ENCODE data around the gene GABARAP. TPM values are rescaled to one million over a fixed set of nuclear protein-coding genes. Genes with fewer than 3 reads are reported as not detected.

Gene GABARAP
- total RNA-seq, 2 donors from 2014 or later, result 167 to 298 TPM

GRCh38 chr17:7208027-7208571 lies 34.1 kb downstream of the GABARAP start:
- no peak for DNase-seq (ENCODE audit: low spot score in 2 of 2)
- Mint-ChIP-seq H3K36me3 (no peaks in the 10 kb centered on the region), H3K27ac (peak overlapping the region in 1 of 2 donors; percentile 23), H3K9me3 (no peaks in the 10 kb centered on the region)
- no peak for ATAC-seq

GRCh38 chr17:7207120-7208001 lies 34.9 kb downstream of the GABARAP start:
- no peak for ATAC-seq
- H3K27ac Mint-ChIP-seq, result peak overlapping the region; percentile 12 to 78

GRCh38 chr17:7205561-7205960 lies 36.7 kb downstream of the GABARAP start:
- Mint-ChIP-seq H3K27ac (peak overlapping the region; percentile 78 to 92), H3K36me3 (no peaks in the 10 kb centered on the region), H3K9me3 (no peaks in the 10 kb centered on the region)
- no peak for DNase-seq (ENCODE audit: low spot score in 2 of 2)
- ATAC-seq, result no peak

More at GRCh38 chr17:7207120-7208001, 34.9 kb downstream of the GABARAP start:
- no peaks in the 10 kb centered on the region for H3K36me3 Mint-ChIP-seq
- H3K9me3 Mint-ChIP-seq, result no peaks in the 10 kb centered on the region
- DNase-seq (ENCODE audit: low spot score in 2 of 2), result no peak

GRCh38 chr17:7204828-7205461 lies 37.3 kb downstream of the GABARAP start:
- ATAC-seq (peak; percentile 89 to 91), DNase-seq (ENCODE audit: low spot score in 2 of 2) (peak; percentile 87 to 91)
- Mint-ChIP-seq H3K9me3 (no peaks in the 10 kb centered on the region), H3K27ac (peak overlapping the region; percentile 78 to 92), H3K36me3 (no peaks in the 10 kb centered on the region)

GRCh38 chr17:7204336-7204735 lies 37.9 kb downstream of the GABARAP start:
- no peak for ATAC-seq
- Mint-ChIP-seq H3K27ac (peak overlapping the region; percentile 78 to 92), H3K36me3 (no peaks in the 10 kb centered on the region), H3K9me3 (no peaks in the 10 kb centered on the region)
- DNase-seq (ENCODE audit: low spot score in 2 of 2), result no peak

GRCh38 chr17:7203391-7203790 lies 38.9 kb downstream of the GABARAP start:
- ATAC-seq, result no peak
- no peak for DNase-seq (ENCODE audit: low spot score in 2 of 2)
- H3K27ac Mint-ChIP-seq, result no peak overlapping the region
- no peaks in the 10 kb centered on the region for H3K9me3 Mint-ChIP-seq
- H3K36me3 Mint-ChIP-seq, result no peaks in the 10 kb centered on the region

- H3K36me3 Mint-ChIP-seq, result no peaks in the 10 kb centered on the region
- no peak overlapping the region for H3K27ac Mint-ChIP-seq
- H3K9me3 Mint-ChIP-seq, result no peaks in the 10 kb centered on the region
- no peak for DNase-seq (ENCODE audit: low spot score in 2 of 2)
- ATAC-seq, result no peak
Measured at GRCh38 chr17:7196651-7197401, 45.4 kb downstream of the GABARAP start.

- DNase-seq (ENCODE audit: low spot score in 2 of 2) (no peak), ATAC-seq (no peak)
- no peaks in the 10 kb centered on the region for H3K36me3 Mint-ChIP-seq
- H3K27ac Mint-ChIP-seq, result no peak overlapping the region
- H3K9me3 Mint-ChIP-seq, result no peaks in the 10 kb centered on the region
Measured at GRCh38 chr17:7195971-7196370, 46.3 kb downstream of the GABARAP start.

GRCh38 chr17:7192271-7192937 lies 49.8 kb downstream of the GABARAP start:
- peak overlapping the region; percentile 50 to 70 for H3K27ac Mint-ChIP-seq

GRCh38 chr17:7191571-7192270 lies 50.5 kb downstream of the GABARAP start:
- ATAC-seq, result peak in 1 of 2 donors; percentile 59
- DNase-seq (ENCODE audit: low spot score in 2 of 2), result peak in 1 of 2 donors; percentile 30
- H3K36me3 Mint-ChIP-seq, result no peaks in the 10 kb centered on the region
- no peaks in the 10 kb centered on the region for H3K9me3 Mint-ChIP-seq
- H3K27ac Mint-ChIP-seq, result peak overlapping the region in 1 of 2 donors; percentile 50

More at GRCh38 chr17:7192271-7192937, 49.8 kb downstream of the GABARAP start:
- ATAC-seq, result no peak
- no peaks in the 10 kb centered on the region for H3K9me3 Mint-ChIP-seq
- DNase-seq (ENCODE audit: low spot score in 2 of 2), result no peak
- no peaks in the 10 kb centered on the region for H3K36me3 Mint-ChIP-seq

GRCh38 chr17:7191069-7191468 lies 51.2 kb downstream of the GABARAP start:
- DNase-seq (ENCODE audit: low spot score in 2 of 2) (no peak), ATAC-seq (no peak)
- Mint-ChIP-seq H3K9me3 (no peaks in the 10 kb centered on the region), H3K27ac (no peak overlapping the region), H3K36me3 (no peaks in the 10 kb centered on the region)

GRCh38 chr17:7190276-7190917 lies 51.9 kb downstream of the GABARAP start:
- no peaks in the 10 kb centered on the region for H3K36me3 Mint-ChIP-seq
- no peaks in the 10 kb centered on the region for H3K9me3 Mint-ChIP-seq
- H3K27ac Mint-ChIP-seq, result no peak overlapping the region
- no peak for DNase-seq (ENCODE audit: low spot score in 2 of 2)
- no peak for ATAC-seq

Data from activated naive CD4-positive, alpha-beta T cell treated with anti-CD3 and anti-CD28 coated beads, Interleukin-2, amount 50 U/mL, for 72 hours (primary cell).